Activated B cell treated with CpG ODN at 0.5 μM for 24 hours (primary cell): ENCODE results near the gene MYLK. TPM values are rescaled to one million over a fixed set of nuclear protein-coding genes. Genes with fewer than 3 reads are reported as not detected.

ENCODE experiments used
- ATAC-seq: fragments of 200-7000 bp; cut with Tn5 transposase; one replicate; pipeline ENCODE4 v1.10.0; 2021; ENCODE audit warnings: low read depth, mild to moderate bottlenecking, moderate library complexity
- CTCF ChIA-PET: fragments of 350-600 bp; sonication (Branson Sonifier 250); formaldehyde crosslinking; loops from one replicate; lab custom pipeline; 2021; ENCODE audit warnings: antibody characterized with exemption; lab: Charles Lee
- POLR2A ChIA-PET: fragments of 350-600 bp; sonication (Branson Sonifier 250); formaldehyde crosslinking; loops from one replicate; lab custom pipeline; 2021; ENCODE audit warnings: antibody characterized with exemption; lab: Charles Lee
- DNase-seq: peaks from one replicate; pipeline ENCODE4 v3.0.0; 2022
- H3K27ac Mint-ChIP-seq: one replicate; pipeline ENCODE4 v1.8.0; 2020; ENCODE audit warnings: mixed read lengths
- H3K27me3 Mint-ChIP-seq: one replicate; pipeline ENCODE4 v1.8.0; 2021; ENCODE audit warnings: mixed read lengths
- H3K36me3 Mint-ChIP-seq: one replicate; pipeline ENCODE4 v1.8.0; 2021; ENCODE audit warnings: low read depth, mixed read lengths
- H3K4me1 Mint-ChIP-seq: one replicate; pipeline ENCODE4 v1.8.0; 2021; ENCODE audit warnings: mixed read lengths
- H3K4me3 Mint-ChIP-seq: one replicate; pipeline ENCODE4 v1.8.0; 2020; ENCODE audit warnings: mild to moderate bottlenecking, mixed read lengths
- H3K9me3 Mint-ChIP-seq: one replicate; pipeline ENCODE4 v1.8.0; 2020; ENCODE audit warnings: mixed read lengths
- intact Hi-C: fragments of 100-400 bp; cut with micrococcal nuclease; formaldehyde crosslinking; loops from one replicate; pipeline ENCODE4 v1.15.1; 2024
- total RNA-seq: library from RNA; stranded (reverse); gene quantifications from 2 replicates; pipeline ENCODE4 v1.2.3, GENCODE V29; 2022
- TF ChIP-seq, protein P1 (sequence below): fragments of 200-600 bp; IDR thresholded peaks from one replicate; pipeline ENCODE4 v1.8.0; 2022; ENCODE audit warnings: antibody characterized with exemption, mild to moderate bottlenecking

The MYLK gene
- total RNA-seq, 1 donor from 2014 or later, result not detected

- no peak overlapping the region for H3K27ac Mint-ChIP-seq
- no peak overlapping the region for H3K4me3 Mint-ChIP-seq
- H3K27me3 Mint-ChIP-seq, result no peaks in the 10 kb centered on the region
- CTCF ChIA-PET, result no interaction called here
- DNase-seq, result no peak
- intact Hi-C loops, result no loop called here
- no peak for ATAC-seq
- H3K4me1 Mint-ChIP-seq, result no peaks in the 10 kb centered on the region
- no peaks in the 10 kb centered on the region for H3K9me3 Mint-ChIP-seq
- H3K36me3 Mint-ChIP-seq, result peaks cover 5% of the 10 kb centered on the region
- POLR2A ChIA-PET, result no interaction called here
- TF ChIP-seq, protein P1, sequence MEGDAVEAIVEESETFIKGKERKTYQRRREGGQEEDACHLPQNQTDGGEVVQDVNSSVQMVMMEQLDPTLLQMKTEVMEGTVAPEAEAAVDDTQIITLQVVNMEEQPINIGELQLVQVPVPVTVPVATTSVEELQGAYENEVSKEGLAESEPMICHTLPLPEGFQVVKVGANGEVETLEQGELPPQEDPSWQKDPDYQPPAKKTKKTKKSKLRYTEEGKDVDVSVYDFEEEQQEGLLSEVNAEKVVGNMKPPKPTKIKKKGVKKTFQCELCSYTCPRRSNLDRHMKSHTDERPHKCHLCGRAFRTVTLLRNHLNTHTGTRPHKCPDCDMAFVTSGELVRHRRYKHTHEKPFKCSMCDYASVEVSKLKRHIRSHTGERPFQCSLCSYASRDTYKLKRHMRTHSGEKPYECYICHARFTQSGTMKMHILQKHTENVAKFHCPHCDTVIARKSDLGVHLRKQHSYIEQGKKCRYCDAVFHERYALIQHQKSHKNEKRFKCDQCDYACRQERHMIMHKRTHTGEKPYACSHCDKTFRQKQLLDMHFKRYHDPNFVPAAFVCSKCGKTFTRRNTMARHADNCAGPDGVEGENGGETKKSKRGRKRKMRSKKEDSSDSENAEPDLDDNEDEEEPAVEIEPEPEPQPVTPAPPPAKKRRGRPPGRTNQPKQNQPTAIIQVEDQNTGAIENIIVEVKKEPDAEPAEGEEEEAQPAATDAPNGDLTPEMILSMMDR, result no peak
Observed at GRCh38 chr3:123629747-123630047, 254.4 kb downstream of the MYLK start.

DNA sequence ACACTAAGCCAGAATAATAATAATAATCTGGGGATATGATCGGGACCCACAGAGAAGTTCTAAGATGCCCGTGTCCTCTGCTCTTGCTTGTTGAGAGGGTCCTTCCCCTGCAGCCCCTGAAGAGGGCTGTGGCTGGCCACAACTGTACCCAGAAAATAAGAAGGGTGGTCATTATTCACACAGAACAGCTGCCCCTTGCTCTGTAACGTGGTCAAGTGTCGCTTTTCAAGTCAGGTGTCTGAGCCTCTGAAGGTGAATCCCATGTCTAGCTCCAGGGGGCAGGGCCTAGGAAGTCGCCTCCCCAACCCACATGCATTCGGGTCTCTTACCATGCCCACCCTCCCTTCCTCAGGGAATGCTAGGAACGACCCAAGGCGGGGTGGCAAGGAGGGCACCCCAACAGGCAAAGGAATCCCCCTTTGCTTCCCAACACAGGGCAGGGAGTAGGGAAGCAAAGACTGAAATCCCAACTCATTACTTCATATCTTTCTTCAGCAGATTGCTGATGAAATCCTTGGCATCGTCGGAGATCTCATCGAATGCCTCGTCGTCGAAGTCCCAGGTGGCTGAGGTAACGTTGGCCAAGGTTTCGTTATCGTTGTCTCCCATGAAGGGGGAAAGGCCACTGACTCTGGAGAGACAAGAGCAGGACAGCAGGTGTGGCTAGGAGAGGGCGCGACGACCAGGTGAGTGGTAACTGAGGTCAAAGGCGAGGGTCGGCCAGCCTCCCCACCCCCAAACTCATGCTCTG lies 255.0 kb downstream of the MYLK start:
- DNase-seq (no peak), ATAC-seq (no peak)
- no peaks in the 10 kb centered on the region for H3K27me3 Mint-ChIP-seq
- H3K4me1 Mint-ChIP-seq, result no peaks in the 10 kb centered on the region
- CTCF ChIA-PET, result interaction anchor here (1.0 kb wide), 1 partner anchor 13 kb away, joined by 4 read pairs; no protein-coding TSS in a partner anchor
- intact Hi-C loops, result no loop called here
- no peaks in the 10 kb centered on the region for H3K9me3 Mint-ChIP-seq
- H3K4me3 Mint-ChIP-seq, result no peak overlapping the region
- TF ChIP-seq, protein P1, result no peak
- H3K27ac Mint-ChIP-seq, result no peak overlapping the region
- peaks cover 5% of the 10 kb centered on the region for H3K36me3 Mint-ChIP-seq
- POLR2A ChIA-PET, result no interaction called here

- H3K4me3 Mint-ChIP-seq, result no peak overlapping the region
- peaks cover 2% of the 10 kb centered on the region for H3K36me3 Mint-ChIP-seq
- no peaks in the 10 kb centered on the region for H3K9me3 Mint-ChIP-seq
- no peaks in the 10 kb centered on the region for H3K27me3 Mint-ChIP-seq
- no peaks in the 10 kb centered on the region for H3K4me1 Mint-ChIP-seq
- H3K27ac Mint-ChIP-seq, result no peak overlapping the region
- intact Hi-C loops, result no loop called here
- ChIA-PET CTCF (interaction anchor here (1.1 kb wide), 1 partner anchor 11 kb away, joined by 3 read pairs; no protein-coding TSS in a partner anchor), POLR2A (no interaction called here)
- no peak for ATAC-seq
- DNase-seq, result no peak
- TF ChIP-seq, protein P1, result no peak
Observed at GRCh38 chr3:123627673-123628670, 256.2 kb downstream of the MYLK start.

- Mint-ChIP-seq H3K27me3 (no peaks in the 10 kb centered on the region), H3K4me3 (no peak overlapping the region), H3K9me3 (no peaks in the 10 kb centered on the region), H3K4me1 (no peaks in the 10 kb centered on the region), H3K36me3 (peaks cover 2% of the 10 kb centered on the region), H3K27ac (no peak overlapping the region)
- DNase-seq (no peak), ATAC-seq (no peak)
- POLR2A ChIA-PET, result no interaction called here
- TF ChIP-seq, protein P1, result no peak
- intact Hi-C loops, result no loop called here
- CTCF ChIA-PET, result no interaction called here
Observed at GRCh38 chr3:123626881-123627280, 257.3 kb downstream of the MYLK start.

GRCh38 chr3:123624302-123624701 lies 259.8 kb downstream of the MYLK start:
- TF ChIP-seq, protein P1, result no peak

More at GRCh38 chr3:123624302-123624701, 259.8 kb downstream of the MYLK start:
- Mint-ChIP-seq H3K27me3 (no peaks in the 10 kb centered on the region), H3K36me3 (no peaks in the 10 kb centered on the region), H3K27ac (no peak overlapping the region), H3K4me1 (peaks cover 2% of the 10 kb centered on the region), H3K9me3 (no peaks in the 10 kb centered on the region), H3K4me3 (no peak overlapping the region)
- ChIA-PET POLR2A (no interaction called here), CTCF (no interaction called here)
- ATAC-seq (no peak), DNase-seq (no peak)
- intact Hi-C loops, result no loop called here
